Colonic mucosa (tissue), 4 donors: Measurements from ENCODE around the gene DNAJC11. TPM values are rescaled to one million over a fixed set of nuclear protein-coding genes. Genes with fewer than 3 reads are reported as not detected.
A peak's percentile ranks its signal among the peaks of the same experiment; 100 is the strongest.
"Not testable (repeated sequence)": the region's sequence is repeated elsewhere in the genome, so short reads cannot be mapped to it uniquely, and the experiment has no call there.

Experiments used
- DNase-seq: peaks from one replicate; pipeline ENCODE4 v3.0.0-alpha.2; 2020
- H3K27ac ChIP-seq: fragments of 200-600 bp; one replicate; pipeline ENCODE4 v1.8.0; 2021
- H3K27me3 ChIP-seq: fragments of 200-600 bp; one replicate; pipeline ENCODE4 v1.8.0; 2021
- H3K36me3 ChIP-seq: fragments of 200-600 bp; one replicate; pipeline ENCODE4 v1.8.0; 2021
- H3K4me1 ChIP-seq: fragments of 200-600 bp; one replicate; pipeline ENCODE4 v1.8.0; 2021; ENCODE audit warnings: mild to moderate bottlenecking
- H3K4me3 ChIP-seq: fragments of 200-600 bp; one replicate; pipeline ENCODE4 v1.8.0; 2021
- H3K9ac ChIP-seq, 2 donors: one replicate each; pipeline ENCODE4 v1.7.0; 2013; ENCODE audit warnings: control low read depth in 2 of 2, low read depth in 2 of 2, low read length in 2 of 2
- H3K9me3 ChIP-seq: fragments of 200-600 bp; one replicate; pipeline ENCODE4 v1.8.0; 2021
- CTCF ChIP-seq: fragments of 200-600 bp; IDR thresholded peaks from one replicate; pipeline ENCODE4 v1.8.0; 2022; ENCODE audit warnings: antibody characterized with exemption, mild to moderate bottlenecking
- intact Hi-C: fragments of 100-400 bp; cut with DNase I; formaldehyde crosslinking; loops from one replicate; pipeline ENCODE4 v1.14.1; 2022
- total RNA-seq, 2 donors: library from RNA; stranded (reverse); fragmentation: NEBNext Ultra II Directional in 1 of 2; extraction: Animal tissue kit (Norgen Biotek cat#: 25700) in 1 of 2; gene quantifications; one replicate each; pipeline ENCODE4 v1.2.1, GENCODE V29; 2021
- donor health status: healthy.
- donor health status: DM: no; HTN: no; CAD: no.
- donor health status: DM: no; HTN: no; CAD: no.

The DNAJC11 gene
- total RNA-seq, 2 donors from 2014 or later, result 70.1 to 107 TPM

GRCh38 chr1:6704746-6705145, 3.1 kb upstream of the DNAJC11 start:
- no peak overlapping the region for H3K9ac ChIP-seq
- intact Hi-C loops, result no loop called here
- no peak overlapping the region for H3K27ac ChIP-seq
- no peak for TF ChIP-seq CTCF
- H3K36me3 ChIP-seq, result no peaks in the 10 kb centered on the region
- H3K9me3 ChIP-seq, result no peaks in the 10 kb centered on the region
- DNase-seq, result no peak
- no peak overlapping the region for H3K4me3 ChIP-seq
- H3K4me1 ChIP-seq, result peaks cover 9% of the 10 kb centered on the region
- H3K27me3 ChIP-seq, result no peaks in the 10 kb centered on the region

- intact Hi-C loops, result no loop called here
These were observed 1.4 kb upstream of the DNAJC11 start for GRCh38 chr1:6703016-6703415.

GRCh38 chr1:6700853-6701436, 671 bp downstream of the DNAJC11 start:
- Histone ChIP-seq H3K9me3 (no peaks in the 10 kb centered on the region), H3K27ac (peak overlapping the region; percentile 38), H3K27me3 (no peaks in the 10 kb centered on the region), H3K4me1 (peaks cover 9% of the 10 kb centered on the region), H3K9ac (peak overlapping the region; percentile 83 to 95), H3K4me3 (peak overlapping the region; percentile 94), H3K36me3 (no peaks in the 10 kb centered on the region)
- TF ChIP-seq CTCF, result no peak
- intact Hi-C loops, result no loop called here
- DNase-seq, result no peak

More at GRCh38 chr1:6703016-6703415, 1.4 kb upstream of the DNAJC11 start:
- DNase-seq, result no peak
- H3K4me1 ChIP-seq, result peaks cover 9% of the 10 kb centered on the region
- no peak for TF ChIP-seq CTCF
- no peaks in the 10 kb centered on the region for H3K27me3 ChIP-seq
- H3K36me3 ChIP-seq, result no peaks in the 10 kb centered on the region
- no peaks in the 10 kb centered on the region for H3K9me3 ChIP-seq
- no peak overlapping the region for H3K9ac ChIP-seq
- no peak overlapping the region for H3K27ac ChIP-seq
- no peak overlapping the region for H3K4me3 ChIP-seq

GRCh38 chr1:6699915-6700314, 1.7 kb downstream of the DNAJC11 start:
- H3K9me3 ChIP-seq, H3K4me3 ChIP-seq, intact Hi-C loops, H3K36me3 ChIP-seq, H3K4me1 ChIP-seq, H3K27me3 ChIP-seq: not testable (repeated sequence)
- H3K27ac ChIP-seq, result peak overlapping the region; percentile 38
- peak; percentile 33 for DNase-seq
- H3K9ac ChIP-seq, result peak overlapping the region in 1 of 2 donors; percentile 83

GRCh38 chr1:6695868-6696267, 5.7 kb downstream of the DNAJC11 start:
- H3K9me3 ChIP-seq, result no peaks in the 10 kb centered on the region
- H3K4me1 ChIP-seq, result peaks cover 7% of the 10 kb centered on the region
- no peak overlapping the region for H3K4me3 ChIP-seq
- intact Hi-C loops, result no loop called here
- H3K36me3 ChIP-seq, result no peaks in the 10 kb centered on the region
- H3K27me3 ChIP-seq, result no peaks in the 10 kb centered on the region
- DNase-seq, result no peak
- no peak overlapping the region for H3K9ac ChIP-seq
- H3K27ac ChIP-seq, result no peak overlapping the region
- no peak for TF ChIP-seq CTCF

GRCh38 chr1:6694121-6694713, 7.4 kb downstream of the DNAJC11 start:
- no peak overlapping the region for H3K9ac ChIP-seq
- no peak overlapping the region for H3K27ac ChIP-seq
- DNase-seq, result no peak
- H3K27me3 ChIP-seq, result no peaks in the 10 kb centered on the region
- no peaks in the 10 kb centered on the region for H3K4me1 ChIP-seq
- intact Hi-C loops, result no loop called here
- no peaks in the 10 kb centered on the region for H3K36me3 ChIP-seq
- no peak overlapping the region for H3K4me3 ChIP-seq
- TF ChIP-seq CTCF, result no peak
- no peaks in the 10 kb centered on the region for H3K9me3 ChIP-seq
